GM19467 (cell line): ENCODE results near the gene CCDC150.
"Not testable (repeated sequence)": the region's sequence is repeated elsewhere in the genome, so short reads cannot be mapped to it uniquely, and the experiment has no call there.

ENCODE experiments used
- ATAC-seq: cut with Tn5 transposase; IDR thresholded peaks from one replicate; pipeline ENCODE4 v1.9.1; 2021; ENCODE audit warnings: mild to moderate bottlenecking, moderate library complexity; ENCODE audit not compliant: unreplicated experiment

CCDC150 gene

DNA sequence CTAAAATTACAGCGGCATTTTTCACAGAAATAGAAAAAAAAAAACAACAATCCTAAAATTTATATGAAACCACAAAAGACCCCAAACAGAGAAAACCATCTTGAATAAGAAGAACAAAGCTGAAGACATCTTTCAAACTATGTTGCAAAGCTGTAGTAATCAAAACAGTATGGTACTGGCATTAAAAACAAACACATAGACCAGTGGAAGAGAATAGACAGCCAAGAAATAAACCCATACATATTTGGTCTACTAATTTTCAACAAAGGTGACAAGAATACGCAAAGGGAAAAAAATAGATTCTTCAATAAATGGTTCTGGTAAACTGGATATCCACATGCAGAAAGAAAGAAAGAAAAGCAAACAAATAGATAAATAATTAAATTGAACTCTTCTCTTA is 9.0 kb upstream of the CCDC150 start:
- ATAC-seq = no peak

DNA sequence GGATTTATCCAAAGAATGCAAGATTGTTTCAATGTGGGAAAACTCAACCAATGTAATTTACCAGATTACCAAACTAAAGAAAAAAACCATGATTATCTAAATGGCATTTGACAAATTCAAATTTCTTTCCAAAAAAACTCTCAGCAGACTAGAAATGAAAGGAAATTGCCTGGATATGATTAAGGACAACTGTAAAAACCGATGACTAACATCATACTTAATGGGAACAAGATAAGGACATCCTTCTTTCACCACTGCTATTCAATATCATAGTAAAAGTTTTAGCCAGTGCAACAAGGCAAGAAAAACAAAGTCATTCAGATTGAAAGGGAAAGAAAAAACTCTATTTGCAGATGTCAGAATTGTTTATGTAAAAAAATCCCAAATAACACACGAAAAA is 4.4 kb upstream of the CCDC150 start:
- ATAC-seq = no peak

DNA sequence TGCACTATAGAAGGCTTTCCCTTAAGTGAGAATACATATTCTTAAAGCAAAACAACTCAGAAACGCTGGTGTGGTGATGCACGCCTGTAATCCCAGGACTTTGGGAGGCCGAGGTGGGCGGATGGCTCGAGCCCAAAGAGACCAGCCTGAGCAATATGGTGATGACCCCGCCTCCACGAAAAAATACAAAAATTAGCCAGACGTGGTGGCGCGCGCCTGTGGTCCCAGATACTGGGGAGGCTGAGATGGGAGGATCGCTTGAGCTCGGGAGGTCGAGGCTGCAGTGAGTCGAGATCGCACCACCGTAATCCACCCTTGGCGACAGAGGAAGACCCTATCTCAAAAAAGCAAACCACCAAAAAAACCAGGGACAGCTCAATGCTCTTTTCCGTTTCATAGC is 750 bp upstream of the CCDC150 start:
- no peak for ATAC-seq

DNA sequence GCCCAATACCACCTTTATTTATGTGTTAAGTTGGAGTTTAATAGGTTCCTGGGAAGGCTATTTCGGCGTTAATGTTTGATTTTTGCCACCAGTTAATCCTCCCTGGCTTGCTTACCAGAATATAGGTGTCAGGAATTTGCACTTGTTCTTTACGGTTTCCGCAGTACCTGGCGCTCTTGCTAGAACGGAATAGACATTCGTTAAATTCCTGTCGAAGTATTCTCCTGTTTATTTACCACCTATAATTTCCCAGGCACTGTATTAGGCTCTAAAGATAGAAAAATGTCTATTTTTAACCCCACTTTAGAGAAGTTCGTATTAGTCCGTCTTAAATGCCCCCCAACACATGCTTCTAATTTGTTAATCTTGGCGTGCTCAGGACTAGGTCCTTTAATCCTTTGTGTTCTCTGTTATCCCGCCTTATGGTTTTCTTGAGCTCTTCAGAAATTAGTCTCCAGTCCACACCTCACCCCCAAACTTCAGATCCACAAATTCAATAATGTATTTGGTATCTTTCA is 575 bp downstream of the CCDC150 start:
- ATAC-seq = no peak

DNA sequence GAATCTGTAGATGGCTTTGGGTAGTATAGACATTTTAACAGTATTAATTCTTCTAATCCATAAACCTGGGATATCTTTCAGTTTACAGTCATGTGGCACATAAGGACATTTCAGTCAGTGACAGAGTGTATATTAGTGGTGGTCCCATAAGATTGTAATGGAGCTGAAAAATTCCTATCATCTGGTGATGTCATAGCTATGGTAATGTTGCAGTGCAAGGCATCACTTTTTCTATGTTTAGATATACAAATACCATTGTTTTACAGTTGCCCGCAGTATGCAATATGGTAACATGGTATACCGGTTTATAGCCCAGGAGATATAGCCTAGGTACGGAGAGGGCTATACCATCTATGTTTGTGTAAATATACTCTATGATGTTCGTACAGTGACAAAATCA is 9.7 kb downstream of the CCDC150 start:
- no peak for ATAC-seq

DNA sequence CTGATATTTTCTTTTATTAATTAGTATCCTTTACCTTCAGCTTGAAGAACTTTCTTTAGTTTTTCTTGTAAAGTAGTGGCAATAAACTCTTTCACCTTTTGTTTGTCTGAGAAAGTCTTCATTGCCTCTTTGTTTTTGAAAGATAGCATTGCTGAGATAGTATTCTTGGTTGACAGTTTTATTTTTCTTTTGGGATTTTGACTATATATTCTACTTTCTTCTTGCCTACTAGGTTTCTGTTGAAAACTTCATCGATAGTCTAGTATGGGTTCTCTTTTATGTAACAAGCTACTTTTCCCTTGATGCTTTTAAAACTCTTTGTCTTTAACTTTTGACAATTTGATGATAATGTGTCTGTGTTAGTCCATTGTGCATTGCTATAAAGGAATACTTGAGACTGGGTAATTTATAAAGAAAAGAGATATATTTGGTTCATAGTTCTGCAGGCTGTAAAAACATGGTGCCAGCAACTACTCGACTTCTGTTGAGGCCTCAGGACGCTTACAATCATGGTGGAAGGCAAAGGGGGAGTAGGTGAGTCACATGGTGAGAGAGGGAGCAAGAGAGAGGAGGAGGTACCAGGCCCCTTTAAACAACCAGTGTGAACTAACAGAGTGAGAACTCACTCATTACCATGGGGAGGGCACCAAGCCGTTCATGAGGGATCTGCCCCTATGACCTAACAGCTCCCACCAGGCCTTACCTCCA is 12.0 kb downstream of the CCDC150 start:
- ATAC-seq = no peak

DNA sequence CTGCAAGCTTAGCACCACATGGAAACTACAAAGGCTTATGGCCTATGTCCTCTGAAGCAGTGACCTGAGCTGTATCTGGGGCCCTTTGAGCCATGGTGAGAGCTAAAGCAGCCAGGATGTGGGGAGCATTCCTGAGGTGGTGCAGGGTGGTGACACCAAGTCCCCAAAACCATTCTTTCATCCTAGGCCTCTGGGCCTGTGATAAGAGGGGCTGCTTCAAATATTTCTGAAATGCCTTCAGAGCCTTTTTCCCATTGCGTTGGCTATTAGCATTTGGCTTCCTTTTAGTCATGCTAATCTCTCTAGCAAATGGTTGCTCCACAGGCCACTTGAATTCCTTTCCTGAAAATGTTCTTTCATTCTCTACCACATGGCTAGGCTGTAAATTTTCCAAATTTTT is 13.4 kb downstream of the CCDC150 start:
- ATAC-seq = no peak

DNA sequence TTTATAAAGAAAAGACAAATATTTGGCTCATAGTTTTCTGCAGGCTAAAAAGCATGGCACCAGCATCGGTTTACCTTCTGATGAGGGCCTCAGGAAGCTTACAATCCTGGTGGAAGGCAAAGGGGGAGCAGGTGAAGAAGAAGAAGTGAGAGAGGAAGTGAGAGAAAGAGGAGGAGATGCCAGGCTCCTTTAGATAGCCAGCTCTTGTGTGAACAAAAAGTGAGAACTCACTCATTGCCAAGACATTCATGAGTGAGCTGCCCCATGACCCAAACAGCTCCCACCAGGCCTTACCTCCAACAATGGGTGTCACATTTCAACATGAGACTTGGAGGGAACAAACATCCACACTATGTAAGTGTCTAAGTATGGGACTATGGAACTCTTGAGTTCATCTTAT is 14.3 kb downstream of the CCDC150 start:
- ATAC-seq = no peak

DNA sequence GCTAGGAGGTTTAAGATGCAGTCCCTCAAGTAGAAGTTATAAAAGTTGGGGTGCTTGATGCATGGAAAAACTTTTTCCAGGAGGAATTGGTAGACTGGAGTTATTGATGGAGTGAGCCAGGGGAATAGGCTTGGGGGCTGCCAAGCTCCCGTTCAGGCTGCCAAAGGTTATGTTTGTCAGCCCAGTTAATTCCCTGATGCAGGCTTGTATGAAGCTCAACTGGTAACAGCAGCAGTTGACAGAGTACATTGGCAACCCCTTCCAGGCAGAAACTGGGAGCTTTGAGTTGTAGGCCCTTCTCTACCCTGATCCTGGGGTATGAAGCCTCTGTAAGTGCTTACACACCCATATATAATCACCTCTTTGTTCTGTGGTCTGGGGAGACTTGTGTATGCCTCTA is 16.2 kb downstream of the CCDC150 start:
- ATAC-seq = no peak

DNA sequence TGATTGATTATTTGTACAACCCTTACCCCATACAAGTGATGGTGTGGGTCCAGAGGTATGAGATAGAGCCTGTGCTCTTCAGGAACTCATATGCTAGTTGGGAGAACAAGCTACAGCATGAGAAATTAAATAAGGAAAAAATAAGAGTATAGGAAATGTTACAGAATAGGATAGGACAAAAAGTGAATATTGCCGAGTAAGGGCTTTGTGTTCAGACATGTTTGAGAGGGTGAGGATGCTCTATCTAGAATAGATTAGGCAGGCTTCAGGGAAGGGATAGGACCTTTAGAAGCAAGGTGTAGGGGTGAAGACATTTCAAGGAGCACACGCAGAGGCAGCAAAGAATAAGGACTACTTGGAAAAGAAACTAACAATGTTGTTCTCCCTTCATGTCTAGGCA is 17.8 kb downstream of the CCDC150 start:
- ATAC-seq = no peak

DNA sequence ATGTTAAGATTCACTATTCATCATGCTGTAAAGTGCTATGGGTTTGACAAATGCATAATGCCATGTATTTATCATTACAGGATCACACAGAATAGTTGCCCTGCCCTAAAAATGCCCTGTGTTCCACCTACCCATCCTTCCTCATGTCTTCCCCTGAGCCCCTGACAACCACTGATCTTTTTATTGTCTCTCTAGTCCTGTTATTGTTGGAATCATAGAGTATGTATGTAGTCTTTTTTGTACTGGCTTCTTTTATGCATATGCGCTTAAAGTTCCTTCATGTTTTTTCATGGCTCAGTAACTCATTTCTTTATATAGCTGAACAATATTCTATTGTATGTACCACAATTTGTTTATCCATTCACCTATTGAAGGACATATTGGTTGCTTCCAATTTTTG is 20.3 kb downstream of the CCDC150 start:
- no peak for ATAC-seq

DNA sequence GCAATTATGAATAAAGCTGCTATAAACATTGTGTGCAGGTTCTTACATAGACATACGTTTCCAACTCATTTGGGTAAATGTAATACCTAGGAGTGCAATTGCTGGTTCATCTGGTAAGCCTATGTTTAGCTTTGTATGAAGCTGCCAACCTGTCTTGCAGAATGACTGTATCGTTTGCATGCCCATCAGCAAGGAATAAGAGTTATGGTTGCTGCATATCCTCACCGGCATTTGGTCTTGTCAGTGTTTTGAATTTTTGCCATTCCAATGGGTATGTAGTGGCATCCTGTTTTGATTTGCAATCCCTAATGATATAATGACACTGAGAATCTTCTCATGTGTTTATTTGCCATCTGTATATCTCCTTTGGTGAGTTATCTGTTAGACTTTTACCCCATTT is 20.7 kb downstream of the CCDC150 start:
- ATAC-seq = no peak

DNA sequence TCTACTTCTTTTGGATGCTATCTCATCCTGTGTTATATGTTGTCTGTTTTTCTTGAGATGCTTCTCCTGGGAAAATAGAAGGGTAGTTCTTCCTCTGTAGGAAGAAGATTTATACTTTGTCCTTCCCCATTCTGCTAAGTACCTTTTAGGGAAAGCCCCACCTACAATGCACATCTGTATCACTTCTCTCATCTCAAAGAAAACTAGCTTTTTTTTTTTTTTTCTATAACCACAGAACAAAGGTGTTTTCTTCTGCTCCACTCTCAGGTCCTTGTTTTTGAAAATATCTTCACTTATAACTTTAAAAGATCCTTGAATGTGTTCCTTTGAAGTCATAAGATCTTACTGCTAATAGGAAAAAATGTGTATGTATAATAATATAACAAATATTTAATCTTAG is 30.8 kb downstream of the CCDC150 start:
- no peak for ATAC-seq

DNA sequence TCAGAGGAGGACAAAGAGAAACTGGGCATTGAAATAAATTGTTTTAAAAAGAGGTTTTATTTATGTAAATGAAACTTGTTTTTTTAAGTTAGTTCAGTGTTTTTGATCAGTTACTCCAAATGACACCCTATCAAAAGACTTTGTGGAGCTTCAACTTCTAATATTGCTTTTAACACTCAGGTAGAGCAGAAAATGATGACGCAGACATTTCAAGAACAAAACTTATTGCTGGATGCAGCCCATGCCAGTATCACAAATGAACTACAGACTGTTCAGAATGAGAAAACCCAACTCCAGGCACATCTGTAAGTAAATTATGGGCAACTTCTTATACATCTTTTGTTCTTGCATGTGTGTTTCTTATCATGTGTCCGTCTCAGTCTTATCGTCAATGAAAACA is 36.4 kb downstream of the CCDC150 start:
- no peak for ATAC-seq

DNA sequence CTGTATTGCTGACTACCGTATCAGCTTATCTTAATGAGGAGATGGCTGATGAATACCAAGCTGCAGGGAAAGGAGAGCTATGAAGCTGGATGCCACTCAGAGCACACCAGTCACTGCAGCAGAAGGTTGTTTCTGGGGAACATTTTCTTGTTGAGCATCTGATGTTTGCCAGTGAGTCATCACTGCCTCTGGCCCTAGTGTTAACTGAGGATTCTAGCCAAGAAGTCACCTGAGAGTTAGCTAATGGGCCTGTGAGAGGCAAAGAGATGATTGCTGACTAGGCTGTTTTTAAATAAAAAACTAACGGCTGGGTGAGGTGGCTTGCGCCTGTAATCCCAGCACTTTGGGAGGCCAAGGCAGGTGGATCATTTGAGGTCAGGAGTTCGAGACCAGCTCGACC is 37.9 kb downstream of the CCDC150 start:
- ATAC-seq = no peak

DNA sequence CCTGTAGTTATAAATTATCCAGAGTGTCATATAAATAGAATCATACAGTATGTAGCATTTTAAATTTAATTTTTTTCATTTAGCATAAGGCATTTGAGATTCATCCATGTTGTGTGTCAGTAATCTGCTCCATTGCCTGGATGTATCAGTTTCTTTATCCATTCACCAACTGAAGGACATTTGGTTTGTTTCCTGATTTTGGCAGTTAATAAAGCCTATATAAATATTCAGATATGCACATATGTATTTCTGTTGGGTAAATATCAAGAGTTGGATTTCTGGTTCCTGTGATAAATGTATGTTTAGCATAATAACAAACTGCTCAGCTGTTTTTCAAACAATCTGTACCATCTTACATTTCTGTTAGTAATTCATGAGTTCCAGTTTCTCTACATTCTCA is 39.9 kb downstream of the CCDC150 start:
- no peak for ATAC-seq

DNA sequence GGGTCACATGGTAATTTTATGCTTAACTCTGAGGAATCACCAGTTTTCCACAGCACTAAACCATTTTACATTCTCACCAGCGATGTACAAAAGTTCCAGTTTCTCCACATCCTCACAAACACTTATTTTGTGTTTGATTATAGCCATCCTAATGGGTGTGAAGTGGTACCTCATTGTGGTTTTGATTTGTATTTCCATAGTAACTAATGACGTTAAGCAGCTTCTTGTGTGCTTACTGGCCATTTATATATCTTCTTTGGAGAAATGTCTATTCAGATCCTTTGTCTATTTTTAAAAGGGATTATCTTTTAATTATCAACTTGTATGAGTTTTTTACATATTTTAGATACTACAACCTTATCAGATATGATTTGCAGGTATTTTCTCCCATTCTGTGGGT is 42.0 kb downstream of the CCDC150 start:
- no peak for ATAC-seq

DNA sequence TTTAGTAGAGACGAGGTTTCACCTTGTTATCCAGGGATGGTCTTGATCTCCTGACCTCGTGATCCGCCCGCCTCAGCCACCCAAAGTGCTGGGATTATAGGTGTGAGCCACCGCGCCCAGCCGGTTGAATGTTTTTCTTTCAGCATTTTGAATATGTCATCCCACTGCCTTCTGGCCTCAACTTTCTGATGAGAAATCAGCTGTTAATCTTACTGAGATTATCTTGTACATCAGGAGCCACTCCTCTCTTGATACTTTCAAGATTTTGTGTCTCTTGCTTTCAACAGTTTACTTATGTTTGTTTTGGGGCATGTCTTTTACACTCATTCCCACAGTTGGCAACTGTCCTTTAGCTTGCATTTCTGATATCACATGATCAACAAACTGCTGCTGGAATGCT is 46.3 kb downstream of the CCDC150 start:
- no peak for ATAC-seq

DNA sequence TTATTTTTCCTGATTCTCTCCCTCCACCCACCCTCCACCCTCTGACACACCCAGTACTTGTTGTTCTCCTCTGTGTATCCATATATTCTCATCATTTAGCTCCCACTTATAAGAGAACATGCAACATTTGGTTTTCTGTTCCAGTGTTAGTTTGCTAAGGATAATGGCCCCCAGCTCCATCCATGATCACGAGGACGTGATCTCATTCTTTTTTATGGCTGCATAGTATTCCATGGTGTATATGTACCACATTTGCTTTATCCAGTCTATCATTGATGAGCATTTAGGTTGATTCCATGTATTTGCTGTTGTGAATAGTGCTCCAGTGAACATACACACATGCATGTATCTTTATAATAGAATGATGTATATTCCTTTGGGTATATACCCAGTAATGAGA is 47.2 kb downstream of the CCDC150 start:
- ATAC-seq = not testable (repeated sequence)

DNA sequence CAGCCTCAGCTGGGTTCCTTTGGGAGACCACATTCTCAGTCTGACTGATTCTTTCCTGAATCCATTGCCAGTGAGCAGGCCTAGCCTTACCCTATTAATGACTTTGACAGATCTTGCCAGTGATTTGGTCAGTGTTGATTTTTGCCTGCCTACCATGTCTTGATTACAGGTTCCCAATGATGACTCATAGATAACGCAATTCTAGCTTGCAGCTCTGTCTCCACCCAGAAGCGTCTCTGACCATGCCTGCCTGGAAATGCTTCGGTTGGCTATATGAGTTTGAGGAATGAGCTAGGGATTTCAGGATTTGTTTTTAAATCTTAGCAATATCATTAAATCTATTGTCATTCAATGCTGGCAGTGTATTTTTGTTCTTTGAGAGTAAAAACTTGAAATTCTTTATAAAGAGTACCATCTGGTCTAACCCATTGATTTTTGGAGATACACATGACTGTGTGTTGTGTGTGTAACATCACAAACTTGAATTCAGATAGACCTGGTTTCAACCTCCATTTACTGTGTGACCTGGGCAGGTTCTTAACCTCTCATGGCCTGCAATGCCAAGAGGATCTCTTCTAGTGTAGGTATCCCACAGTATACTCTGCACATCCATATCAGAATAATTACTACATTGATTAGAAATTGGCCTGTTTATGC is 57.0 kb downstream of the CCDC150 start:
- no peak for ATAC-seq

DNA sequence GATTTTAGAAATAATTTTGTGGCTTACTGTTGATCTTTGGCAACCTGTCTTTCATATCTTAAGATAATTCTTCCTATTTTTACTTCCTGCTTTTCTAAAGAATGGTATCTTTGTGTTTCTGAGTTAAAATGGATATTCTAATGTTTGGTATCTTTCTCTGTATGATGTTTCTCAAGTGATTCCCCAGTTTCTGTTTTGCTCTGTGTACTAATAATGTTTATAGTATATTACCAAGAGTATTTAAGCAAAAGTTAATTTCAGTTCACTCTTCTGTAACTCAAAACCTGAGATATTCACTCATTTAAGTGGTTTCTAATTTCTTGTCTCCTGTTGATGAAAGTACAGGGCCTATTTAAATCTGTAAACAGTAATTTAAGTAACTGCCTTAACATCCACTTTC is 58.3 kb downstream of the CCDC150 start:
- ATAC-seq = no peak

DNA sequence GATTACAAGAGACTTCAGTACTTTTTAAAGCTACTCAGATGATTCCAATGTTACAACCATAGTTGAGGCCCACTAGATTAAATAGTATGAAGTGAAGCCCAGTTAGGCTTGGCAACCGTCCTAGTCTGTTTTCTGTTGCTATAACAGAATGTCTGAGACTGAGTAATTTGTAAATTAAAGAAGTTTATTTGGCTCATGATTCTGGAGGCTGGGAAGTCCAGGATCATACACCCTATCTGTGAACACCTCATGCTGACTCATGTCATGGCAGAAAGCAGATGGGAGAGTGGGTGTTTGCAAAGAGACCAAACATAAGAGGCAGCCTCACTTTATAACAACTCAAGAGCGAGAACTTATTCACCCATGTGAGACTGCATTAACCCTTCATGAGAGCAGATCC is 63.1 kb downstream of the CCDC150 start:
- no peak for ATAC-seq

DNA sequence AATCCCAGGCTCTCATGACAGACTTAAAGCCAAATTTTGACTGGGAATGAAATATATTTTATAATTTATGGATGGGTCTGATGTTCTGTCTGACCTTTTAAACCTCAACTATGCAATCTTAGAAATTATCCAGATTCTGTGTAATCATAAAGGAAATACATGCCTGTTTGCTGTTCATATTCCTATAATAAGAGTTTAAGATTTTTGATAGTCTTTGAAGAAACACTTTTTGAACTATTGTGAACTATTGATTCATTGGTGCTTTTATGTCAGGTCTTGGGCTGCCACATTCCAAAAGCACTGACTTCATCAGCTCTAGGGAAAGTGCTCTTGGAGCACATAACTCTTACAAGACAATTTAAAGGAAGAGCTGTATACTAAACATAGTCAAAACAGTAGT is 64.2 kb downstream of the CCDC150 start:
- ATAC-seq = no peak
